Neural cell (in vitro differentiated cells): ENCODE measurements around the gene CRTC3.

Source experiments
- EP300 ChIP-seq: fragments of 450-650 bp; conservative IDR thresholded peaks from 2 replicates; pipeline ENCODE4 v1.6.1; 2014; ENCODE audit warnings: antibody characterized with exemption, mild to moderate bottlenecking, moderate library complexity; ENCODE audit not compliant: poor library complexity, severe bottlenecking
- EZH2 ChIP-seq: fragments of 200-600, 300-800 bp; shearing (Covaris generic), sonication (generic); IDR thresholded peaks from 2 replicates; pipeline ENCODE4 v1.6.1; 2014; ENCODE audit warnings: antibody characterized with exemption, low read length, borderline replicate concordance, mild to moderate bottlenecking; ENCODE audit not compliant: insufficient read depth, poor library complexity, severe bottlenecking
- MXI1 ChIP-seq: fragments of 450-650 bp; conservative IDR thresholded peaks from 2 replicates; pipeline ENCODE4 v1.6.1; 2014; ENCODE audit warnings: antibody characterized with exemption, mild to moderate bottlenecking; ENCODE audit not compliant: poor library complexity, severe bottlenecking
- POLR2AphosphoS5 ChIP-seq: IDR thresholded peaks from 2 replicates; pipeline ENCODE4 v1.6.1; 2012
- RAD21 ChIP-seq: fragments of 450-650 bp; conservative IDR thresholded peaks from 2 replicates; pipeline ENCODE4 v1.6.1; 2014; ENCODE audit warnings: antibody characterized with exemption, mild to moderate bottlenecking, moderate library complexity
- REST ChIP-seq: IDR thresholded peaks from 2 replicates; pipeline ENCODE4 v1.6.1; 2012; ENCODE audit warnings: borderline replicate concordance
- SMC3 ChIP-seq: fragments of 450-650 bp; conservative IDR thresholded peaks from 2 replicates; pipeline ENCODE4 v1.6.1; 2014; ENCODE audit warnings: antibody characterized with exemption, mild to moderate bottlenecking, moderate library complexity; ENCODE audit not compliant: poor library complexity
- TAF1 ChIP-seq: IDR thresholded peaks from 2 replicates; pipeline ENCODE4 v1.6.1; 2012; ENCODE audit warnings: low read depth
- TF ChIP-seq, protein P1 (sequence below): fragments of 450-650 bp; IDR thresholded peaks from 2 replicates; pipeline ENCODE4 v1.5.1; 2014; ENCODE audit warnings: antibody characterized with exemption, mild to moderate bottlenecking, moderate library complexity; ENCODE audit not compliant: poor library complexity, severe bottlenecking

- TF ChIP-seq, protein P1, sequence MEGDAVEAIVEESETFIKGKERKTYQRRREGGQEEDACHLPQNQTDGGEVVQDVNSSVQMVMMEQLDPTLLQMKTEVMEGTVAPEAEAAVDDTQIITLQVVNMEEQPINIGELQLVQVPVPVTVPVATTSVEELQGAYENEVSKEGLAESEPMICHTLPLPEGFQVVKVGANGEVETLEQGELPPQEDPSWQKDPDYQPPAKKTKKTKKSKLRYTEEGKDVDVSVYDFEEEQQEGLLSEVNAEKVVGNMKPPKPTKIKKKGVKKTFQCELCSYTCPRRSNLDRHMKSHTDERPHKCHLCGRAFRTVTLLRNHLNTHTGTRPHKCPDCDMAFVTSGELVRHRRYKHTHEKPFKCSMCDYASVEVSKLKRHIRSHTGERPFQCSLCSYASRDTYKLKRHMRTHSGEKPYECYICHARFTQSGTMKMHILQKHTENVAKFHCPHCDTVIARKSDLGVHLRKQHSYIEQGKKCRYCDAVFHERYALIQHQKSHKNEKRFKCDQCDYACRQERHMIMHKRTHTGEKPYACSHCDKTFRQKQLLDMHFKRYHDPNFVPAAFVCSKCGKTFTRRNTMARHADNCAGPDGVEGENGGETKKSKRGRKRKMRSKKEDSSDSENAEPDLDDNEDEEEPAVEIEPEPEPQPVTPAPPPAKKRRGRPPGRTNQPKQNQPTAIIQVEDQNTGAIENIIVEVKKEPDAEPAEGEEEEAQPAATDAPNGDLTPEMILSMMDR, result no peak
- no peak for TF ChIP-seq POLR2AphosphoS5
- no peak for TF ChIP-seq EZH2
- TF ChIP-seq REST, result no peak
- TF ChIP-seq SMC3, result no peak
- no peak for TF ChIP-seq EP300
- no peak for TF ChIP-seq RAD21
- TF ChIP-seq TAF1, result no peak
- TF ChIP-seq MXI1, result no peak
These were observed 141.5 kb downstream of the CRTC3 start for GRCh38 chr15:90671216-90671615.
